GM15510 (cell line): ENCODE measurements around the gene LNX2.

Source experiments
- POLR2A ChIP-seq: IDR thresholded peaks from 3 replicates; pipeline ENCODE4 v1.6.1; 2011; ENCODE audit warnings: borderline replicate concordance; ENCODE audit not compliant: insufficient read length; ENCODE audit errors: extremely low read depth

LNX2 gene

GRCh38 chr13:27620377-27621115 lies at the start of gene LNX2:
LNX2 (minus strand) TSS chr13:27620529; CDS start chr13:27581703, 38,826 bp downstream.
- peak; percentile 51 for TF ChIP-seq POLR2A

- no peak for TF ChIP-seq POLR2A
Observed at GRCh38 chr13:27667946-27668345, 47.6 kb upstream of the LNX2 start.

- no peak for TF ChIP-seq POLR2A
Observed at GRCh38 chr13:27666951-27667350, 46.6 kb upstream of the LNX2 start.

- no peak for TF ChIP-seq POLR2A
Observed at GRCh38 chr13:27665761-27666160, 45.4 kb upstream of the LNX2 start.

GRCh38 chr13:27665333-27665732 lies 45.0 kb upstream of the LNX2 start:
- no peak for TF ChIP-seq POLR2A

GRCh38 chr13:27663947-27664346 lies 43.6 kb upstream of the LNX2 start:
- no peak for TF ChIP-seq POLR2A

- TF ChIP-seq POLR2A: no peak
Observed at GRCh38 chr13:27662738-27663470, 42.6 kb upstream of the LNX2 start.

GRCh38 chr13:27661017-27661416 lies 40.7 kb upstream of the LNX2 start:
- no peak for TF ChIP-seq POLR2A

- TF ChIP-seq POLR2A: no peak
Observed at GRCh38 chr13:27660511-27660910, 40.2 kb upstream of the LNX2 start.

- TF ChIP-seq POLR2A: no peak
Observed at GRCh38 chr13:27659145-27659865, 39.0 kb upstream of the LNX2 start.

GRCh38 chr13:27658546-27658945 lies 38.2 kb upstream of the LNX2 start:
- no peak for TF ChIP-seq POLR2A

GRCh38 chr13:27657724-27658123 lies 37.4 kb upstream of the LNX2 start:
- no peak for TF ChIP-seq POLR2A

GRCh38 chr13:27654816-27655215 lies 34.5 kb upstream of the LNX2 start:
- TF ChIP-seq POLR2A: no peak

- no peak for TF ChIP-seq POLR2A
Observed at GRCh38 chr13:27654059-27654458, 33.7 kb upstream of the LNX2 start.

GRCh38 chr13:27650312-27650711 lies 30.0 kb upstream of the LNX2 start:
- no peak for TF ChIP-seq POLR2A
